DND-41 (cell line): ENCODE results near the gene VWA8.

Experiments used
- EZH2 ChIP-seq: IDR thresholded peaks from 3 replicates; pipeline ENCODE4 v1.6.1; 2012; ENCODE audit warnings: borderline replicate concordance, low read depth, mild to moderate bottlenecking, moderate library complexity, low read length, inconsistent platforms; ENCODE audit not compliant: severe bottlenecking
- TF ChIP-seq, protein P1 (sequence below): IDR thresholded peaks from 2 replicates; pipeline ENCODE4 v1.5.1; 2012; ENCODE audit warnings: borderline replicate concordance, low read length, moderate library complexity, mild to moderate bottlenecking; ENCODE audit not compliant: poor library complexity, severe bottlenecking; ENCODE audit errors: extremely low read depth

DNA sequence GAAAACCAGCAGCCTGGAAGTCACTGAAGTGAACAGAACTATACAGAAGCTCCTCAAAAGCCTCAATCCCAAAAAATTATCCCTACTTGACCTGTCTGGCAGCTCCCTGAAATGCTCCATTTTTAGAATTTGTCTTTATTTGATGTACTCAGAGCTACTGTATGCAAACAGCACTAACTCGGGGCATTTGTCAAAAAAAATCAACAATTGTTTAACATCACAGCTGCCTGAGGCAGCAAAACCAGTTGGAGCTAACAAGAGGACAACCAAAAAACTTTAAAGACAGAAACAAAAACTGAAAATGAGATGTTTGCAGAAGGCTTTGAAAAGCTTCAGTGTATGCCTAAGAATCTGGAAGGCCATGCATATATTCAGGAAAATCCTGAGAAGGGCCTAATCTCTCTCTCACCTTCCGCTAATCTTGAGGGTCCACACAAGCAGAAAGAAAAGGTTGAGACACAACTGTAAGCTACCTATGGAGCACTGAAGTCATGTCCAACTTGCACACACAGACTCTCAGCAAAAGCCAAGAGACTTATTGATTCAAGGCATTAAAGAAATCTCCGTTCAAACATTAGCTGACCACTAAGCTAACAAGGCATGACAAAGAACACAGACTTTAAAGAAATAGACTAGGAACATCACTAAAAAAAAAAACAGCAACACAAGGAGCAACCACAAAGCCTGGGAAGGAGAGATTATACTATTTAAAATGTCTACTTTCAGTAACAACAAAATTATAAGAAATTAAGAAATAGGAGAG lies 16.1 kb downstream of the VWA8 start:
- TF ChIP-seq, protein P1, sequence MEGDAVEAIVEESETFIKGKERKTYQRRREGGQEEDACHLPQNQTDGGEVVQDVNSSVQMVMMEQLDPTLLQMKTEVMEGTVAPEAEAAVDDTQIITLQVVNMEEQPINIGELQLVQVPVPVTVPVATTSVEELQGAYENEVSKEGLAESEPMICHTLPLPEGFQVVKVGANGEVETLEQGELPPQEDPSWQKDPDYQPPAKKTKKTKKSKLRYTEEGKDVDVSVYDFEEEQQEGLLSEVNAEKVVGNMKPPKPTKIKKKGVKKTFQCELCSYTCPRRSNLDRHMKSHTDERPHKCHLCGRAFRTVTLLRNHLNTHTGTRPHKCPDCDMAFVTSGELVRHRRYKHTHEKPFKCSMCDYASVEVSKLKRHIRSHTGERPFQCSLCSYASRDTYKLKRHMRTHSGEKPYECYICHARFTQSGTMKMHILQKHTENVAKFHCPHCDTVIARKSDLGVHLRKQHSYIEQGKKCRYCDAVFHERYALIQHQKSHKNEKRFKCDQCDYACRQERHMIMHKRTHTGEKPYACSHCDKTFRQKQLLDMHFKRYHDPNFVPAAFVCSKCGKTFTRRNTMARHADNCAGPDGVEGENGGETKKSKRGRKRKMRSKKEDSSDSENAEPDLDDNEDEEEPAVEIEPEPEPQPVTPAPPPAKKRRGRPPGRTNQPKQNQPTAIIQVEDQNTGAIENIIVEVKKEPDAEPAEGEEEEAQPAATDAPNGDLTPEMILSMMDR = no peak
- no peak for TF ChIP-seq EZH2
